Liver (tissue), 3 donors: ENCODE measurements around the gene CIPC.

ENCODE experiments used
- CTCF ChIP-seq: fragments of 150-350 bp; IDR thresholded peaks from 2 replicates; pipeline ENCODE4 v1.5.1; 2017; ENCODE audit warnings: improper control_type of control experiment, low read depth, low read length; ENCODE audit not compliant: missing input control
- REST ChIP-seq: IDR thresholded peaks from 2 replicates; pipeline ENCODE4 v1.6.1; 2016; ENCODE audit warnings: antibody characterized with exemption, mild to moderate bottlenecking
- RXRA ChIP-seq, 2 donors: IDR thresholded peaks; 2 replicates each; pipeline ENCODE4 v1.6.1; 2017 to 2018; ENCODE audit warnings: antibody characterized with exemption in 2 of 2, mild to moderate bottlenecking in 1 of 2
- ZBTB33 ChIP-seq: IDR thresholded peaks from 2 replicates; pipeline ENCODE4 v1.6.1; 2016; ENCODE audit warnings: antibody characterized with exemption
- TF ChIP-seq, protein P1 (sequence below): IDR thresholded peaks from 2 replicates; pipeline ENCODE4 v1.6.1; 2016; ENCODE audit warnings: antibody characterized with exemption
- donor health status: healthy.
- donor health status: healthy.

DNA sequence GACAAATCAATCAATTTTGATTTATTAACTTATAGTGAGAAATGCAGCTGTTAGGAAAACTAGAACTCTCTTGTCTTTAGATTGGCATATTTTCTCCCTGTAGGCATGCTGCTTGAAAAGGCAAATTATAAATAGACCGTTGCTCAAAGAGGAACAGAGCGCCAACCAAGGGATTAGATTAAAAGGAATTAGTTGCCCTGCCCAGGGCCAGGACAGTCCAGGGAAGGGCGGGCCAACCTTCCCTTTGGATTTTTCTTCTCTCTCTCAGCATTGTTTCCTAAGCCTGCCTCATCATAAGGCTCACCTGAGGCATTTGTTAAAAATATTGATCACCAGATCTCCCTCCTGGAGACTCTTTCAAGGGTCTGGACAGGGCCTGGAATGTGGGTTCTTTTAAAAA, 8.6 kb downstream of the CIPC start:
- TF ChIP-seq CTCF (no peak), REST (no peak), RXRA (IDR thresholded peaks at IDR 0.05) (no peak), ZBTB33 (no peak)
- TF ChIP-seq, protein P1, sequence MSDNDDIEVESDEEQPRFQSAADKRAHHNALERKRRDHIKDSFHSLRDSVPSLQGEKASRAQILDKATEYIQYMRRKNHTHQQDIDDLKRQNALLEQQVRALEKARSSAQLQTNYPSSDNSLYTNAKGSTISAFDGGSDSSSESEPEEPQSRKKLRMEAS: no peak
